Measurements from ENCODE around the gene GDI1. TPM values are rescaled to one million over a fixed set of nuclear protein-coding genes. Genes with fewer than 3 reads are reported as not detected.

GDI1 gene
- total and polyA plus RNA-seq, 9 of the 15 experiments (the other 6 are each of a cell fraction or from before 2014, with no cell fraction given): 0.97 to 82.6 (median 37.5) TPM

DNA sequence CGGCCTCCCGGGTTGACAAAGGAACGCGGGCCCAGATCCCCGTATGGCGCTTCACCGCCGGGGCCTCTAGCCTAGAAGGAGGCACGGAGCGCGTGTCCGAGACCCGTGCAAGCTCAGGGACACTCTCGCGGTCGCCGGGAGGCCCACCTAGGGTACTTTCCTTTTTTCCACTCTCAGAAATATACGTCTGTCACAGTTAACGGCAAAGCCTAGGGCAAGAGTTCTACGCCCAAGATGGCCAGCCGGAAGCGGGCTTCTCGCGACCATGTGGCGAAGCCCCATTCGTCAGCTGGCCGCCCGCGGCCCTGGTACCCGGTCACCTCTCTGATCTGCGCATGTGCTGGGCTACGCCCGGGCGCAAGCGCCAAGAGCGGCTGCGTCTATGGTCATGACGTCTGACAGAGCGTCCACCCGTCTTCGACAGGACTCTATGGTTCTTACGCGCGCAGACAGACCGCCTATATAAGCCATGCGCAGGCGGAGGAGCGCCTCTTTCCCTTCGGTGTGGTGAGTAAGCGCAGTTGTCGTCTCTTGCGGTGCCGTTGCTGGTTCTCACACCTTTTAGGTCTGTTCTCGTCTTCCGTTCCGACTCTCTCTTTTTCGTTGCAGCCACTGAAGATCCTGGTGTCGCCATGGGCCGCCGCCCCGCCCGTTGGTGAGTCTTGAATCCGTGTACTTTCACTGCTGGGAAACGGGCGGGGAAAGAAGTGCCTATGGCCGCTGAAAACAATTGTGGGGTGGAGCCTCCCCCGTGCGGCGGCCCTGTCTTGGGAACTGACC is 38.9 kb upstream of the GDI1 start, which contains the start of gene RPL10 (continued):
- TF ChIP-seq, protein P1, sequence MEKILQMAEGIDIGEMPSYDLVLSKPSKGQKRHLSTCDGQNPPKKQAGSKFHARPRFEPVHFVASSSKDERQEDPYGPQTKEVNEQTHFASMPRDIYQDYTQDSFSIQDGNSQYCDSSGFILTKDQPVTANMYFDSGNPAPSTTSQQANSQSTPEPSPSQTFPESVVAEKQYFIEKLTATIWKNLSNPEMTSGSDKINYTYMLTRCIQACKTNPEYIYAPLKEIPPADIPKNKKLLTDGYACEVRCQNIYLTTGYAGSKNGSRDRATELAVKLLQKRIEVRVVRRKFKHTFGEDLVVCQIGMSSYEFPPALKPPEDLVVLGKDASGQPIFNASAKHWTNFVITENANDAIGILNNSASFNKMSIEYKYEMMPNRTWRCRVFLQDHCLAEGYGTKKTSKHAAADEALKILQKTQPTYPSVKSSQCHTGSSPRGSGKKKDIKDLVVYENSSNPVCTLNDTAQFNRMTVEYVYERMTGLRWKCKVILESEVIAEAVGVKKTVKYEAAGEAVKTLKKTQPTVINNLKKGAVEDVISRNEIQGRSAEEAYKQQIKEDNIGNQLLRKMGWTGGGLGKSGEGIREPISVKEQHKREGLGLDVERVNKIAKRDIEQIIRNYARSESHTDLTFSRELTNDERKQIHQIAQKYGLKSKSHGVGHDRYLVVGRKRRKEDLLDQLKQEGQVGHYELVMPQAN (IDR thresholded peaks at IDR 0.05; ENCODE audit: borderline replicate concordance): no peak
- peak in 1 of 2 experiments; percentile 24; a peak in 2 of 4 replicates for TF ChIP-seq TBL1XR1 (IDR thresholded peaks at IDR 0.05; ENCODE audit: low read length in 2 of 2)
- TF ChIP-seq ZNF311 (CRISPR knock-in tag; IDR thresholded peaks at IDR 0.05): no peak
- peak; percentile 98 for TF ChIP-seq POLR2H (tag; IDR thresholded peaks at IDR 0.05; ENCODE audit: low read depth)
- TF ChIP-seq ZNF75A (CRISPR knock-in tag; IDR thresholded peaks at IDR 0.05): no peak
- TF ChIP-seq CSDE1 (IDR thresholded peaks at IDR 0.05): no peak
- TF ChIP-seq SPI1 (IDR thresholded peaks at IDR 0.05; ENCODE audit: borderline replicate concordance, low read depth, low read length): no peak
- 0 out of 2 replicates have a peak, but pooled peaks have one; percentile 13 for TF ChIP-seq CEBPG (CRISPR knock-in tag; IDR thresholded peaks at IDR 0.05)
- no peak for TF ChIP-seq CEBPG (tag; conservative IDR thresholded peaks at IDR 0.05 in 1 of 2, IDR thresholded peaks at IDR 0.05 in 1 of 2)
- peak; percentile 79 for TF ChIP-seq NELFE (IDR thresholded peaks at IDR 0.05; ENCODE audit: insufficient read depth, insufficient read length)
- TF ChIP-seq POU5F1 (IDR thresholded peaks at IDR 0.05; ENCODE audit: borderline replicate concordance, low read depth, low read length, partially characterized antibody): peak; percentile 16
- TF ChIP-seq, protein P2, sequence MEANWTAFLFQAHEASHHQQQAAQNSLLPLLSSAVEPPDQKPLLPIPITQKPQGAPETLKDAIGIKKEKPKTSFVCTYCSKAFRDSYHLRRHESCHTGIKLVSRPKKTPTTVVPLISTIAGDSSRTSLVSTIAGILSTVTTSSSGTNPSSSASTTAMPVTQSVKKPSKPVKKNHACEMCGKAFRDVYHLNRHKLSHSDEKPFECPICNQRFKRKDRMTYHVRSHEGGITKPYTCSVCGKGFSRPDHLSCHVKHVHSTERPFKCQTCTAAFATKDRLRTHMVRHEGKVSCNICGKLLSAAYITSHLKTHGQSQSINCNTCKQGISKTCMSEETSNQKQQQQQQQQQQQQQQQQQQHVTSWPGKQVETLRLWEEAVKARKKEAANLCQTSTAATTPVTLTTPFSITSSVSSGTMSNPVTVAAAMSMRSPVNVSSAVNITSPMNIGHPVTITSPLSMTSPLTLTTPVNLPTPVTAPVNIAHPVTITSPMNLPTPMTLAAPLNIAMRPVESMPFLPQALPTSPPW (CRISPR knock-in tag; IDR thresholded peaks at IDR 0.05): peak; percentile 33
- TF ChIP-seq, protein P3, sequence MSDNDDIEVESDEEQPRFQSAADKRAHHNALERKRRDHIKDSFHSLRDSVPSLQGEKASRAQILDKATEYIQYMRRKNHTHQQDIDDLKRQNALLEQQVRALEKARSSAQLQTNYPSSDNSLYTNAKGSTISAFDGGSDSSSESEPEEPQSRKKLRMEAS (CRISPR knock-in tag; IDR thresholded peaks at IDR 0.05): peak; percentile 90
- TF ChIP-seq MCM5 (IDR thresholded peaks at IDR 0.05; ENCODE audit: low read depth): no peak
- peak; percentile 97 for TF ChIP-seq GTF2A2 (tag; IDR thresholded peaks at IDR 0.05)
- TF ChIP-seq, protein P4, sequence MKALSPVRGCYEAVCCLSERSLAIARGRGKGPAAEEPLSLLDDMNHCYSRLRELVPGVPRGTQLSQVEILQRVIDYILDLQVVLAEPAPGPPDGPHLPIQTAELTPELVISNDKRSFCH (CRISPR knock-in tag; IDR thresholded peaks at IDR 0.05): no peak
- TF ChIP-seq, protein P4 (tag; IDR thresholded peaks at IDR 0.05): no peak
- TF ChIP-seq ZC3H11A (IDR thresholded peaks at IDR 0.05; ENCODE audit: low read depth, low read length): no peak
- TF ChIP-seq RBM17 (IDR thresholded peaks at IDR 0.05; ENCODE audit: borderline replicate concordance, low read depth, low read length): no peak
- peak; percentile 80 for TF ChIP-seq ZBED1 (IDR thresholded peaks at IDR 0.05)
- TF ChIP-seq IFI16 (CRISPR knock-in tag; IDR thresholded peaks at IDR 0.05): no peak
- no peak for TF ChIP-seq CBX8 (IDR thresholded peaks at IDR 0.05; ENCODE audit: borderline replicate concordance, extremely low read depth, low read depth, low read length, poor library complexity, severe bottlenecking)
- TF ChIP-seq HNRNPLL (IDR thresholded peaks at IDR 0.05; ENCODE audit: low read depth, low read length, poor library complexity, severe bottlenecking): peak; percentile 93
